SJSA1 (cell line): ENCODE measurements around the gene THAP3. TPM values are rescaled to one million over a fixed set of nuclear protein-coding genes. Genes with fewer than 3 reads are reported as not detected.

Experiments used
- DNase-seq, 2 experiments: peaks; one replicate each; pipeline ENCODE4 v3.0.0-alpha.2; 2015 to 2020; ENCODE audit warnings: low spot score in 2 of 2, low read depth in 1 of 2
- H3K27ac ChIP-seq: fragments of 250-450 bp; sonication (Bioruptor Pico); 2 replicates; pipeline ENCODE4 v1.5.1; 2020; ENCODE audit warnings: mild to moderate bottlenecking, moderate library complexity
- H3K27me3 ChIP-seq: fragments of 250-450 bp; sonication (Bioruptor Pico); replicated peaks from 2 replicates; pipeline ENCODE4 v1.5.1; 2020; ENCODE audit warnings: mild to moderate bottlenecking, moderate library complexity
- H3K36me3 ChIP-seq: fragments of 250-450 bp; sonication (Bioruptor Pico); 2 replicates; pipeline ENCODE4 v1.5.1; 2020; ENCODE audit warnings: mild to moderate bottlenecking
- H3K4me1 ChIP-seq: fragments of 250-450 bp; sonication (Bioruptor Pico); replicated peaks from 2 replicates; pipeline ENCODE4 v1.6.1; 2021; ENCODE audit warnings: mild to moderate bottlenecking
- H3K4me3 ChIP-seq: fragments of 250-450 bp; sonication (Bioruptor Pico); 2 replicates; pipeline ENCODE4 v1.5.1; 2020; ENCODE audit warnings: mild to moderate bottlenecking
- H3K9me3 ChIP-seq: fragments of 250-450 bp; sonication (Bioruptor Pico); replicated peaks from 2 replicates; pipeline ENCODE4 v1.5.1; 2020; ENCODE audit warnings: mild to moderate bottlenecking
- total RNA-seq: library from RNA; depleted of rRNA; stranded (reverse); fragments of >200 nt; shearing (Covaris generic); gene quantifications from 2 replicates; pipeline ENCODE4 v1.2.3, GENCODE V29; 2014; rRNA removed

The THAP3 gene
- total RNA-seq, 1 experiment from 2014 or later, result 28.8 TPM

DNA sequence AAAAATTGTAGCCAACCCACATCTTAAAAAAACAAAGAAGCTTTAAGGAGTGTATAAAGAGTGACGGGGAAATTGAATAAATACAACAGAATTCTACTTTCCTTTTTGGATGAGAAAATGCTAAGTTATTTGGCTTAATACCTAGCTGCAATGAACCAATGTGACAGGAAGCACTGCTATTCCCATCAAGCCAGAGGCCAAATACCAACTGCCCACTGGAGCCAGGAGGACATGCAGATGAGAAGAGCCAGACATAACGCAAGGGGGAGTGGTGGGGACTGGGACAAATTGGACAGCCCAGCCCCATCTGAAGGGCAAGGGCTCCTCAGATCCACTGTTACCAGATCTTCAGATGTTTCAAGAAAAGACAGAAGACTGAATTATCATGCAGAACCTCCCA lies 51.3 kb downstream of the THAP3 start:
- H3K9me3 ChIP-seq, result no peaks in the 10 kb centered on the region
- no peak overlapping the region for H3K4me3 ChIP-seq
- DNase-seq, result no peak
- no peak overlapping the region for H3K27ac ChIP-seq
- H3K4me1 ChIP-seq, result no peaks in the 10 kb centered on the region
- no peaks in the 10 kb centered on the region for H3K27me3 ChIP-seq
- H3K36me3 ChIP-seq, result peaks cover 60% of the 10 kb centered on the region

Other genes with a start within 250 kb of the THAP3 start
- gene ACOT7, start 231.1 kb upstream of the THAP3 start, total RNA-seq, result 33.9 and 36.9 TPM in 2 replicates
- gene HES2, start 204.9 kb upstream of the THAP3 start, total RNA-seq, result 0.03 TPM in 1 of 2 replicates, not detected in the other
- gene ESPN, start 200.1 kb upstream of the THAP3 start, total RNA-seq, result not detected in 2 replicates
- 0.13 and 0.32 TPM in 2 replicates for gene TNFRSF25, start 158.7 kb upstream of the THAP3 start, total RNA-seq
- gene PLEKHG5, start 133.2 kb upstream of the THAP3 start, total RNA-seq, result 0.34 and 1.6 TPM in 2 replicates
- gene NOL9, start 70.4 kb upstream of the THAP3 start, total RNA-seq, result 20.0 and 32.0 TPM in 2 replicates
- gene TAS1R1, start 69.6 kb upstream of the THAP3 start, total RNA-seq, result not detected in 2 replicates
- 13.4 and 32.5 TPM in 2 replicates for gene ZBTB48, start 44.9 kb upstream of the THAP3 start, total RNA-seq
- gene KLHL21, start 22.0 kb upstream of the THAP3 start, total RNA-seq, result 19.9 and 26.4 TPM in 2 replicates
- 17.6 and 18.0 TPM in 2 replicates for gene PHF13, start 11.1 kb upstream of the THAP3 start, total RNA-seq
- gene DNAJC11, start 76.9 kb downstream of the THAP3 start, total RNA-seq, result 40.1 and 62.3 TPM in 2 replicates
- gene CAMTA1, start 160.6 kb downstream of the THAP3 start, total RNA-seq, result 136 and 171 TPM in 2 replicates